HG03558 (cell line): ENCODE results near the gene SPOCK1.
"Not testable (repeated sequence)": the region's sequence is repeated elsewhere in the genome, so short reads cannot be mapped to it uniquely, and the experiment has no call there.

ENCODE experiments used
- ATAC-seq: cut with Tn5 transposase; IDR thresholded peaks from one replicate; pipeline ENCODE4 v1.9.1; 2021; ENCODE audit warnings: moderate number of reproducible peaks; ENCODE audit not compliant: unreplicated experiment; ENCODE audit errors: extremely low read depth

SPOCK1 gene

DNA sequence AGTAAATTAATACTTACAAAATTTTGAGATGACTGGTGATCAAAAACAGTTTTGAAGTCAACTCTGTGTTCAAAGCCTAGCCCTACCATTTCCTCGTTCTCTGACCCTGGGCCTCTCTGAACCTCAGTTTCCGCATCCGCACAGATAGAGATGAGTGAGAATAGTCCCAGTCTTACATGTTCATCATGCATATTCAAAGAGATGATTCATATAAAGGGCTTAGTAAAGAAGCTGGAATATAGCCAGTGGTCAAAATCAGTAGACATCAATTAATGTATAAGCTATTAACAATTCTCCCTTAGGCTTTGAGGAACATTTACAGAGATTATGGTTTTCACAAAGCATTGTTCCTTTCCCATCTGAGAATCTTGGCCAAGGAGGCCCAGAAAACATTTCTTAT, 250.6 kb downstream of the SPOCK1 start:
- ATAC-seq, result no peak

DNA sequence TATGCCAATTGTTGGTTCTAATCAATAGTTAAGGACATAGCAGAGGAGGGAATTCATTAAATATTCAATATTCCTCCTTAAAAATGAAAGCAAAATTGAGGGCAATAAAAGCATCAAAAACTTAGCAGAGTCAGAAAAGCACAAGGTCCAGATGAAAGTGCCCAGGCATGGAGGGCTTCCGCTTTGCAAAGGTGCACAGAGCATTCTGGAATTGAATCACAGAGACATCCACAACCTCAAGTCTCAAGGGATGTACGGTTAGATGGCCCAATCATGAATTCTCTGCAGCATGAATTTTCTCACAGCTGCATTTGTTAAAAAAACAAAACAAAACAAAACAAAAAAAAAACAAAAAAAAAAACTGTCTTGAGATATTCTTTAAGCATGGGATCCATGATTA, 253.7 kb downstream of the SPOCK1 start:
- ATAC-seq, result no peak

DNA sequence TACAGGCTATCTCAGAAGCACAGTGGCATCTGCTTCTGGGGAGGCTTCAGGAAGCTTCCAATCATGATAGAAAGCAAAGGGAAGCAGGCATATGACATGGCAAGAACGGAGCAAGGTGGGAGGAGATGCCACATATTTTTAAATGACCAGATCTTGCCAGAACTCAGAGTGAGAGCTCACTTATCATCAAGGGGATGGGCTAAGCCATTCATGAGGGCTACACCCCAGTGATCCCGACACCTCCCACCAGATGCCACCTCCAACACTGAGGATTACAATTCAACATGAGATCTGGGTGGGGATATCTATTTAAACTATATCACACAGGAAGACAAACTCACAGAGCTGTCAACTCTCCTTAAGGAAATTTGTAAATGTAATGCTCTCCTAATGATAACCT, 258.8 kb downstream of the SPOCK1 start:
- no peak for ATAC-seq

DNA sequence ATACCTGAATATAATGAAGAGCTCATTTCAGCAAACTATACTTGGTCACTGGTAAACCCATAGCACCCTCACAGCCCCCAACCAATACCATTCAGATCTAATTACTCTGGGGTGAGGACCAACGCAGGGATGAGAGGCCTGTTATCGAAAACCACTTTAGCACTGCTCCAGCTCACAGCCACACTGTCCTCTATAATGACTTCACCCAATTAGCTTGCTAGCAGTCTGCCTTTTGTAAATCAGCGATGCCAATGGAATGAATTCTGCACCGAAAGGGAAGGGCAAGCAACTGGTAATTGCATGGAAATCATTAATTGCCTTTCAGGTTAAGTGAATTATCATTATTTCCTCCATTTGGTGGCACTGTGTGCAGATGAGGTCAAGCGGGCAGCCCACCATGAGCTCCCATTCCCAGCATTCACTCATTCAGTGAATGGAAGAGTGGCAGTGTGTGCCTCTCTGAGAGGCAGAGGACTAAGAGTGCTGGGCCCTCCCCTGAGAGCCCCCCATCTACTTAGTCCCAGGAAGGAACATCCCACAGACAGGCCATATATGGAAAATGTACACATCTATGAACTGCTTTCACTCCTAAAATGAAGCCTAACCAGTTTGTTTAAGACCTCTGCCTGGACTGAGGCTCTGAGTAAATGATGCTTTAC, 262.1 kb downstream of the SPOCK1 start:
- no peak for ATAC-seq

DNA sequence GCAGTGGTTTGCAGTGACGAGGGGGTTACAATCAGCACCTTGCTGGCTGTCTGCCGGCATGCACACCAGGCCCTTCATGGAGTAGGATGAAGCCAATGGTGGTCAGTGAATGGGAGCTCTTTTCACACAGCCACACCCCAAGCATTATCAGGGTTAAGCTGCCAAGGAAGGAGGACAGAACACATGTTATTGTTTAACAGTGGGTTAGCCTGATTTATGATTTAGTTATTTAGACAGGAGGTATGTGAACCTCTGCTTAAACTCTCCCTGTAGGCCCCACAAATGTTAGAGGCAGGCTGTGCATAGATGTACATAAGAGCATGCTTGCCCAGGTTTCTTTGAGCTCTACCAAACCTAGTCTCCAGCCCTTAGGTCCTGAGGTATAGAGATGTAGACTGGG, 262.9 kb downstream of the SPOCK1 start:
- no peak for ATAC-seq

DNA sequence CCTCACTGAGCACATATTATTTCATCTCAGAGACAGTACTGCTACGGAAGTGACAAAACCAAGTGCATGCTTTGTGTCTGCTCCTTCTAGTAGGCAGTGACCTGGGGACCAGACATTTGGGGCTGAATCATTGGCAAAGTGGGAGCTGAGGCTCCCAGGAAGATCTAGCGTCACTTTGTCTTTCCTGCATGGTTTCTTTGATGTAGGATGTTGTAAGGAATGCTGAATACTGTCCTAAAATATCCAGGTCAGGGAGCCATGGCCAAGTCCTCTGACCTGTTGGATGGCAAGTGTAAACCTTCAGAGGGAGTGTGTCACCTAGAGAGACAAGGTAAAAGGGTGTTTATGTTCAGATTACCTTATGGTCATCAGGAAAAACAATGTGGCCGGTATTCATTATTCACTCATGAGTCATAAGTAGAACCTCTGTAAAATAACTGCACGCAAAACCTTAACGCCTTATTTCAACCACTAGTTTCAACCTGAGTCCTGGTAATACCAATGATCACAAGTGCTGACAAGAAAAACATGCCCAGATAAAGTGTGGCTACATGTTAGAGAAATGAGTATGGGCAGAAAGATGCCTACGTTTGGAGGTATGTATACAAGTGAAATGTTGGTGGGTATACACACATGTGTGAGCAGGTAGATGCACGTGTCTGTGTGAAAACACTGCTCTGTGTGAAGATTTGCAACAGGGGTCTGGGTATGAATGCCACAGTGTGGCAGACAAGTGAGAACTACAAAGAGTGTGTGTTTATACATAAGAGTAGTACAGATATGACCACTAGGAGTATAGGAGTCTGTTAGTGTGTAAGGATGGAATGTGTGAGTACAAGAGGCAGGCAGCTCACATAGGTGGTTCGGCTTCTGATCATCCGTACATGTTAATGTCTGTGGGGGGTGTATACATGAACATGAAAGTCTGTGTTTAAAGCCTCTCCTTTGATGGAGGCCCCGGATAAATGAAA, 263.9 kb downstream of the SPOCK1 start:
- no peak for ATAC-seq

DNA sequence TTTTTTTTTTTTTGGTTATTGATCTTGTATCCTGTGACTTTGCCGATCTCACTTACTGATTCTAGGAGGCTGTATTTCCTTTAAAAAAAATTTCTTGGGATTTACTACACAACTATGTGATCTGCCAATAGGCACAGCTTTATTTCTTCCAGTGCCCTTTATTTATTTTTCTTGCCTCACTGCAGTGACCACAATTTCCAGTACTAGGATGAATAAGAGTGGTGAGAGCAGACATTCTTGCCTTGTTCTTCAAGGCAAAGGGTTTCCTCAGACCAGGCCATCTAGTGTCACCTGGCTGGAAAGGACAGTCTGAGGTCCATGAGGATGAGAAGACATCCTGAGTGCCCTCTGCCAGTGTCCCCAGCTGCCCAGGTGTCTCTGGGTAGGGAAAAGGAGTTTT, 265.4 kb downstream of the SPOCK1 start:
- no peak for ATAC-seq

DNA sequence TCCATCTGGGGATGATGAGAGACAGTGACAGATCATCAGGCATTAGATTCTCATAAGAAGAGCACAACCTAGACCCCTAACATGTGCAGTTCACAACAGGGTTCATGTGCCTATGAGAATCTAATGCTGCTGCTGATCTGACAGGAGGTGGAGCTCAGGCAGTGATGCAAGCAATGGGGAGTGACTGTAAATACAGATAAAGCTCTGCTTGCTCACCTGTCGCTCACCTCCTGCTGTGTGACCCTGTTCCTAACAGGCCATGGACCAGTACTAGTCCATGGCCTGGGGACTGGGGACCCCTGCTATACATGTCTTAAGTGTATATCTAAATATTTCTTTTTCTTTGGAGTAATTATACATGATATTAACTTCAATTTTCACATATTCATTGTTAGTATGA, 265.8 kb downstream of the SPOCK1 start:
- not testable (repeated sequence) for ATAC-seq

DNA sequence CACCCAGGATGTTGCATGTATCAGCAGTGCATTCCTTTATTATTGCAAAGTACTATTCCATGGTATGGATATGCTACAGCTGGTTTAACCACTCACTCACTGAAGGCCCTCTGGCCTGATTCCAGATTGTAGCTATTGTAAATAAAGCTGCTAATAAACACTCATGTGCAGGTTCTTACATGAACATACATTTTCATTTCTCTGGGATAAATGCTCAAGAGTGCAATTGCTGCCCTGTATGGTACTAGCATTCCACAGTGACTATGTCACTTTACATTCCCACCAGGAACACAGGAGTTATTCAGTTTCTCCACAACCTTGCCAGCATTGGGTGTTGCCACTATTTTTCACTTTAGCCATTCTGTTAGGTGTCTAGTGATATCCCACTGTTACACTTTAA, 267.6 kb downstream of the SPOCK1 start:
- no peak for ATAC-seq

DNA sequence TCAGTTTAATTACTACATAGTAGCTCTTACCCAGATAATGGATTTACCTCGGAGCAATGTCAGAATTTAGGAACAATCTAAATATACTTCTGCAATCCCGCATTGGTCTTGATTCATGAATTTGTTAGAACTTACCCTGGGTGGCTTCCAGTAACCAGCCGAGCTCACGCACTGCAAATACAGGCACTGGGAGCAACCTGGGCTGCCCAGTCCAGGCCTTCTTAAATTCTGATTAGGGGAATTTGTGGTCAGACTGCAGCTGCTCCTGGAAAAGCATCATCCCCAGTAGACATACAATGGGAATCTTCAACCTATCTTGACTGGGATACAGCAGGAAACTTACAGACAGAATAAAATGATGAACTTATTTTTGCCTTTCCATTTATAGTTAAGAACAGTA, 270.3 kb downstream of the SPOCK1 start:
- ATAC-seq, result no peak

DNA sequence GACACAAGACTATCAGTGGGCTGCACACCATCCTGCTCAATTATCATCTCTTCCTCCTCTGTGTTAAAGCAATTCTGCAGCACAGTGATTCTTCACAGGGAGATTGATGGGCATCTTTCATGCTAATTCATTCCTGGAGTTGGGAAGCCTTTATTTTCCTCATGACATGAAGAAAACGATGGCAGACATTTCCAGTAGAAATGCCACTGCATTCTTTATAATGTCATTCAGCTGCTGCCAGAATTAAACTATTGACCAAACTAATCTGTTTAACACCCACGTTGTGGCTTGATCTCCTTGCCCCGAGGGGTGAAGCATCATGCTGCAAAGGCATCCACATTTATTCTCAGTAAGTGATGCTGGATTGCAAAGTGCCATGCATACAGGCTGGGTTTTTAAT, 273.0 kb downstream of the SPOCK1 start:
- ATAC-seq, result no peak

DNA sequence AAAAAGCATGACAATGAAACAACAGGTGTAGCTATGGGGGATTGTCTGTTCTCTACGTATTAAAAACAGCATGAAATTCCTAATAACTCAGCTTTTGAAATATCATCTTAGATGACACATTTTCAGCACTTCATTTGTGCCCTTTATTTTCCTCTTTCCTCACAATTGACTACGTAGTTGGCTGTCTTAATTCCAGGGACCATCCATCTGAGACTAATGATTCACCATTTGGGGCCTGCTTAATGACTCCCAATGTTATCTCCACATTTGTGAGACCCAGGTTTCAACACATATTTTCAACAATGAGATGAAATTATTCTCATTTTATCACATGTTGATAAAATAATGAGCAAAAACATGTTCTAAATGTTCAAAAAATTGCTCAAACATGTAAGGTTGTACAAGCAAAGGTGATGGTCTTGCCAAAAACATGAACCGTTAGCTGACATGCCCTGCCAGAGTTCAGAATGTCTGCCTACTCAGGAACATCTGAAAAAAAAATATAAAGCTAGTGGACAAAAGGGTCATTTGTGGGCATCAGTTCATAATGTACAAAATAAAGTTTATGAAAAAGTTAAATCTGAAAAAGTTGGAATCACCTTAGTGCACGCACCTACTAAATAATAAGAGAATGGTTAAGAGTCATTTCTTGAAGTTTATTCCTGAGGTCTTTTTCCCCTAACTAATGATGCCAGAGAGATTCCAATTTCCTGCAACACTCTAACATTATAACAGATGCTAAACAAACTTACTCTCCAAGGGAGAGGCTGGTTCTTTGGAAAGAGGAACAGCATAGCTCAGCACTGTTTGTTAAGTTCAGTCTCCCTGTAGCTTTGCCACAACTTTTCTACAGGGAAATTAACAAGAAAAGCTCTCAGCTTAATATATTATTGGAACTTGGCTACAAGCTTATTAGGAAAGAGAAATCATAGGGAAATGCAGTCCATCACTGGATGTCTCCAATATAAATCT, 275.5 kb downstream of the SPOCK1 start:
- no peak for ATAC-seq

DNA sequence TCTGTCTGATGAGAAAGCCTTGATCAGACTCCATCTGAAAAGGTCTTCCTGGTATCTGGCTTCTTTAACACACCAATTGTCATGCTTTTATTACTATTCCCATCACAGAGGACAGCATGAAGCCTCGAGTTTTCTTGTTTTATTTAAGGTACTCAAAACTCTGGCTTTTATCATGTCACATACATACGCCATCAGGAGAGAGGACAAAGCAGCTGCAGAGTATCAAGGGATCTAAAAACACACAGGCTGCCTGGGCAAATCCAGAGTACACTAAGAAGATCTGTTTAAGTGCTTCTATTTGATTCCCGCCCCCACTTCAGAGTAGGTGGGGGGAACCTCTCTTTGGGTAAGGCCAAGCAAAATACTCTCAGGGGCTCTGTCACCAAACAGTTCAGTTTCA, 277.2 kb downstream of the SPOCK1 start:
- ATAC-seq, result no peak

DNA sequence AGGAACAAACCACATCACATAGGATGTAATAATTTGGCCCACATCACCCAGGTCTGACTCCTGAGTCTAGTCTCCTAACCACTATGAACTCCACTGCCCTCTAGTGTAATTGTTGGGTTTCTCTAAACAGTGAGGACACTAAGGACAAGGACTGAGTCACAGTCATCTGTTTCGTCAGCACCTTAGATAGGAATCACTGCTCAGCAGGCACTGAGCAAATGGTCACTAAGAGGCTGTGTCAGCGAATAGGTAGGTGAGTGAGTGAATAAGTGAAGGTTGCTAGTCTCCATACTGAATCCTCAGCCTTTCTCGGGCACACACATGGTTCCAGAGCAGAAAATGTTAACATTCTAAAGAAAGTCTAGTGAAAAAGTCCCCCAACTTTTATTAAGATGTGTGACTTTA, 278.6 kb downstream of the SPOCK1 start:
- no peak for ATAC-seq

DNA sequence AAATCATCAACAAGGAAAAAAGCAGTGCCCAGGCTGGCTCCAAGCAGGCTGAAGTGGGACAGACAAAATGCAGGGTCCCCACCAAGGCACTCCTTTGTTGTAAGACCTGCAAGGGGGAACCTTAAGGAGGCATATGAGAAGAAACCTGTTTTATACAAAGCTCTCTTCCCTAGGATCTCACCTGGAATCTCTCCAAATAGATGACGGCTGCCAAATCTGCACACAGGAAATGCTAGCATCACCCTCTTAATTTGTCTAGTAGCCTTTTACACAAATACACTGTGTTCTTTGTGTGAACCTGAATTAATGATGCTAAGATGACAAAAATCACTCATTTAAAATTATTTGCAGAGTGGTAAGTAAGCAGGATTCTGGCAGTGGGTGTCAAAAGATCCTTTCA, 280.2 kb downstream of the SPOCK1 start:
- ATAC-seq, result no peak

DNA sequence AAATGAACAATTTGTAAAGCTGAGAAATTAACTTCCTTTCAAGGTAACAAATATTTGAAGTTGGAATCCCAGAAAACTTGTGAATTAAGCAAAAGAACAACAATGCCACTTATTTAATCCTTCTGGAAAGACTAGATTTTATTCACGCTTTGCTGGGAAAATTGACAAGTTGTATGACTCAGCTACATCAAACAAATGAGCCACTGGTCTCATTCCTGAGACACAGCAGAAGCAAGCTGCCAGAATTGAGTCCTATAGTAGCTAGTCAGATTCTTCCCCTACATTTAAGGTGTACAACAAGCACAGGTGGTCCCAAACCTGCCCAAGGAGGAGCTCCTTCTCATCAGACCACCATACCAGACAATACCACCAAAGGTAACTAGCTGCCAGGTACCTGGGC, 280.7 kb downstream of the SPOCK1 start:
- no peak for ATAC-seq

DNA sequence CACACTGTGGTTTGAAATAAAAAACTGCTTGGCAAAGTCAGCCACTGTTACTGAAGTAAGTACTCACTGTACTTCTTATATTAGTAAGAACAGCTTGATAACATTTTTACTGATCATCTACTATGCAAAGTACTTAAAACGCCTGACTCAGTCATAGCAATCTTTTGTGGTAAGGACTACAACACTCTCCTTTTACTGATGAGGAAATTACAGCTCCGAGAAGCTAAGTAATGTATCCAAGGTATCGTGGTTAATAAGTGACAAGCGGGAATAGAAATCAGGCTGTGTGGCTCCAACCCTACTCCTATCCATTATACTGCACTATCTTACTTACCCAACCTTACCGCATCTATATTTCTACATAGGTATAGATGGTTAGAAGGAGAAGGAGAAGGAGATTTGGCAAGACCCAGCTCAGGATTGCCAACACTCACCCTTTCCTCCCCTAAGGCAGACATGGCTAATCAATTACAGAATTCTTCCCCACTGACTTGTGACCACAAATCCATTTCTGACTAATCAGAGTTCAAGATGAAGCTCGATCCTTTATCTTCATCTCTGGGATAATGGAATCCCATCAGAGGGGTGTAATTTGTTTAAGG, 281.4 kb downstream of the SPOCK1 start:
- ATAC-seq, result no peak

DNA sequence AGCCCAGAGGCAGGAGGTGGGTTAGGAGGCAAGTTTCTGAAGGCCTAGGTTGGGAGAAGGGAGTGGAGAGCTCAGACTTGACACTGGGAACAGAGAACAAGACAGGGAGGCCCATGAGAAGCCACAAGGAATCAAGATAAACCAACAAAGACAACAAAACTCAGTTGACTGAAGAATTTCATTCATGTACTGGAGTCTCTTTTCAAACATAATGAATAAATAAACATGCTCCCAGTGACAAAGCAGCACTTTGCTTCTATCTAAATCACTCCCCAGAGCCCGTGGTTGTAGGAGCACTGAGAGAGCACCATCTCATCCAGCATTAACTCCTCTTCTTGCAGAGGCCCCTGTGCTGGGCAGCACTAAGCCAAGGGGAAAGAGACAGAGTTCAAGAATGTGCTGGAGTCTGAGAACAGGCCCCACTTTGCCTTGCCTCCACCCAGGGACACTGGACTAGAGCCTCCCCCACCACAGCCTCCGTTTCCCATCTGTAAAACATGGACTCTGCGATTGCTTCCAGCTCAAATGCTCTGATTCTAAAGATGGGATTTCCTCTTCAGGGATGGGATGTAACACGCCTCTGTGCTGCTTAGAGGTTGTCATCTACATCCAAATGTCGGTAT, 282.0 kb downstream of the SPOCK1 start:
- no peak for ATAC-seq

DNA sequence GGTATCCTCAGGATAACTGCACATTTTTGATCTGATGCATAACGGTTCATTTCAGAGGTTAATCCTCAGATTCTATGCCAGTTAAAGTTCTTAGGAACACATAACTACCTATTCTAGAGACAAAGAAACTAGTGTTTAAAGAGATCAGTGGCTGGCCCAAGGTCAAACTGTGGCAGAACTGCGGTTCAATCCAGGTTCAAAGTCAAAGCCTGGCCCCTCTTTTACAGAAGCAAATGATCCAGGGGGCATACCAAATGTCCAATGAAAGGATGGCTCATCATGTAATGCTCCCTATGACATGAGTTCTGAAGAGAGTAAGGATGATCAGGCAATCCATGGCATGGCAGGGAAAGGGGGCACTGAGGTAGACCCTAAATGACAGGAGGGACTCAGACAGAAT, 283.3 kb downstream of the SPOCK1 start:
- ATAC-seq, result no peak

DNA sequence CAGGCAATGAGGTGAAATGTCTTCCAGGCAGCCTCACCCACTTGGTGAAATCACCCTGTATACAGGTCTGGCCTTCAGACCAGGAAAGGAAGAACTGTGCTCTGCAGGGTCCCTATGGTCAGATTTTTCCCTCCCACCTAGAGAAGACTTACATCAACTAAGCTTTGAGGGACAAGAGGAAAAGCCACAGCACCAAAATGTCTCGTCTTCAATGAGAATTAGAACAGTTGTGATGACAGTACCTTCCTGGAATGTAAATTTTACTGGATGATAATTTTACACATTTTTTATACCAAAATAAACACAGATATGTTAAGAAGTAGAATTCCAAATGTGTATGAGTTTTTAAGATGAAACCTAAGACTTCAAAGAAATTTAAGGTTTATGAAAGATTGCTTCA, 283.9 kb downstream of the SPOCK1 start:
- no peak for ATAC-seq
